RWPE1 (cell line): ENCODE results near the gene HACD2.

ENCODE experiments used
- CTCF ChIA-PET: fragments of 350-600 bp; sonication (Branson Sonifier 250); formaldehyde crosslinking; extraction: SDS; loops from one replicate; lab custom pipeline; 2021; lab: Yijun Ruan, JAX
- POLR2A ChIA-PET: fragments of 400-600 bp; formaldehyde crosslinking; extraction: SDS; loops from one replicate; lab custom pipeline; 2020; ENCODE audit warnings: antibody characterized with exemption; ENCODE audit not compliant: low non-redundant PET; lab: Yijun Ruan, JAX
- DNase-seq: peaks from one replicate; pipeline ENCODE4 v3.0.0; 2012; ENCODE audit warnings: low spot score
- H3K27ac ChIP-seq: fragments of 450-650 bp; 2 replicates; pipeline ENCODE4 v1.5.1; 2017
- TF ChIP-seq, protein P1 (sequence below): fragments of 450-650 bp; conservative IDR thresholded peaks from 2 replicates; pipeline ENCODE4 v1.5.1; 2017; ENCODE audit warnings: low read depth, mild to moderate bottlenecking

Gene HACD2

DNA sequence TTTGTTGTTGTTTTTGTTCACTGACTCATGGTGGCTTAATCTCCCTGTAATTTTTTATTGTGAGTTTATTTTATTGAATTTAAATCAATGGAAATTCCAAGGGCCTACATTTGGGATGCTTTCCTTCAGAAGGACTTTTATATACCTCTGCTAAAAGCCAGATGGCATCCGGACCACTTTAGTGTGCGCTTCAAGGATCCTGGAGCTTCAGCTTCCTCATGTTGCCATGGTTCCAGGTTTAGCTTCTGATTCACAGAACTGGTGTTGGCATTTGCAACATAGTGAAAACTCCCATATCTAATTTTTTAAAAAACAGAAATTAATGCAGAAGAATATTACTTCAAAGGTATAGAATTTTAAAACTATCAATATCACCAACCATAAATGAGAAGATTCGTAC lies 8.5 kb upstream of the HACD2 start:
- no peak for DNase-seq
- TF ChIP-seq, protein P1, sequence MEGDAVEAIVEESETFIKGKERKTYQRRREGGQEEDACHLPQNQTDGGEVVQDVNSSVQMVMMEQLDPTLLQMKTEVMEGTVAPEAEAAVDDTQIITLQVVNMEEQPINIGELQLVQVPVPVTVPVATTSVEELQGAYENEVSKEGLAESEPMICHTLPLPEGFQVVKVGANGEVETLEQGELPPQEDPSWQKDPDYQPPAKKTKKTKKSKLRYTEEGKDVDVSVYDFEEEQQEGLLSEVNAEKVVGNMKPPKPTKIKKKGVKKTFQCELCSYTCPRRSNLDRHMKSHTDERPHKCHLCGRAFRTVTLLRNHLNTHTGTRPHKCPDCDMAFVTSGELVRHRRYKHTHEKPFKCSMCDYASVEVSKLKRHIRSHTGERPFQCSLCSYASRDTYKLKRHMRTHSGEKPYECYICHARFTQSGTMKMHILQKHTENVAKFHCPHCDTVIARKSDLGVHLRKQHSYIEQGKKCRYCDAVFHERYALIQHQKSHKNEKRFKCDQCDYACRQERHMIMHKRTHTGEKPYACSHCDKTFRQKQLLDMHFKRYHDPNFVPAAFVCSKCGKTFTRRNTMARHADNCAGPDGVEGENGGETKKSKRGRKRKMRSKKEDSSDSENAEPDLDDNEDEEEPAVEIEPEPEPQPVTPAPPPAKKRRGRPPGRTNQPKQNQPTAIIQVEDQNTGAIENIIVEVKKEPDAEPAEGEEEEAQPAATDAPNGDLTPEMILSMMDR, result no peak
- ChIA-PET CTCF (no interaction called here), POLR2A (no interaction called here)
- no peak overlapping the region for H3K27ac ChIP-seq

DNA sequence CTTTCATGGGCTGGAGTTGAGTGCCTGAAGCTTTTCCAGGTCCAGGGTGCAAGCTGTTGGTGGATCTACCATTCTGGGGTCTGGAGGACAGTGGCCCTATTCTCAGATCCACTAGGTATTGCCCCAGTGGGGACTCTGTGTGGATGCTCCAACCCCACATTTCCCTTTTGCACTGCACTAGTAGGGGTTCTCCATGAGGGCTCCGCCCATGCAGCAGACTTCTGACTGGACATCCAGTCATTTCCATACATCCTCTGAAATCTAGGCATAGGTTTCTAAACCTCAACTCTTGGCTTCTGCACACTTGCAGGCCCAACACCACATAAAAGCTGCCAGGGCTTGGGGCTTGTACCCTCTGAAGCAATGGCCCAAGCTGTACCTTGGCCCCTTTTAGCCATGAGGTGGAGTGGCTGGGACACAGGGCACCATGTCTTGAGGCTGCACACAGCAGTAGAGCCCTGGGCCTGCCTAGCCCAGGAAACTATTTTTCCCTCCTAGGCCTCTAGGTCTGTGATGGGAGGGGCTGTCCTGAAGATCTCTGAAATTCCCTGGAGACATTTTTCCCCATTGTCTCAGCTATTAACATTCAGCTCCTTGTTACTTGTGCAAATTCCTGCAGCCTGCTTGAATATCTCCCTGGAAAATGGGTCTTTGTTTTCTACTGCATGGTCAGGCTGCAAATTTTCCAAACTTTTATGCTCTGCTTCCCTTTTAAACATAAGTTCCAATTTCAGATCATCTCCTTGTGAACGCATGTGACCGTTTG lies 6.0 kb upstream of the HACD2 start:
- no peak overlapping the region for H3K27ac ChIP-seq
- ChIA-PET CTCF (no interaction called here), POLR2A (no interaction called here)
- DNase-seq, result no peak
- TF ChIP-seq, protein P1, result no peak

DNA sequence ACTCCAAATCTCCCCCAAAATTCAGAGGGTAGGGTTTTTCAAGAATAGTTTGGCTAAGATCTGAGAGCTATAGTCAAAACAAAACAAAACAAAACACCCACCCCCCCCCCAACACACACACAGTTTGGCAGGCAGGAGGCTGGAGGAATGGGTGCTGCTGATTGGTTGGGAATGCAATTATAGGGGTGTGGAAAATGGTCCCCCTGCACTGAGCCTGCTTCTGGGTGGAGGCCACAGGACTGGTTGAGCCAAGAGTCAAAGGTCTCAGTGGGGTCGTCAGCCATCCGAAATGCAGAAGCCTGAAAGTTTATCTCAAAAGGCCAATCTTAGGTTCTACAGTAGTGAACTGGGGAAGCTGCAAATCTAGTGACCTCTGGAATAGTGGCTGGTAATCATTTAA lies 2.5 kb upstream of the HACD2 start:
- no peak for DNase-seq
- ChIA-PET CTCF (interaction anchor here (1.5 kb wide), 1 partner anchor 65 kb away, joined by 3 read pairs; no protein-coding TSS in a partner anchor), POLR2A (no interaction called here)
- TF ChIP-seq, protein P1, result no peak
- peak overlapping the region; percentile 81 for H3K27ac ChIP-seq

DNA sequence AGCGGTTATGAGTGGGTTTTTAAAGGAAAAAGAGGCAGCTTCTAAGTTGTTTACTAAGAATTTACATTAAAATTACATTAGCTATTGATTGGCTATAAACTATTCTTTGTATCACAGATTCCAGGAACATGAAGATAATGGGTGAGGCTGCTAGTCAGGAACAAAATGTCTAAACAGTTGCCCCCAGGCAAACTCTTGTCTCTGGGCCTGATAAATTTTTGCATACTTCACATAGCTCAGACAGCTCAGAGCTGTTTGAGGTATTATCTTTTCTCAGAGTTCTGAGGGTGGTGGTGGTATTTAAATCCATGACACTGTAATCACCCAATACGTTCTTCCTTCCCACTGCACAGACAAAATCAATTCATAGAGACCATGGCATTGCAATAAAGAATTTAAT lies 2.1 kb upstream of the HACD2 start:
- DNase-seq, result peak; percentile 65
- peak overlapping the region; percentile 81 for H3K27ac ChIP-seq
- TF ChIP-seq, protein P1, result no peak
- ChIA-PET CTCF (interaction anchor here (1.5 kb wide), 1 partner anchor 65 kb away, joined by 3 read pairs; no protein-coding TSS in a partner anchor), POLR2A (no interaction called here)

DNA sequence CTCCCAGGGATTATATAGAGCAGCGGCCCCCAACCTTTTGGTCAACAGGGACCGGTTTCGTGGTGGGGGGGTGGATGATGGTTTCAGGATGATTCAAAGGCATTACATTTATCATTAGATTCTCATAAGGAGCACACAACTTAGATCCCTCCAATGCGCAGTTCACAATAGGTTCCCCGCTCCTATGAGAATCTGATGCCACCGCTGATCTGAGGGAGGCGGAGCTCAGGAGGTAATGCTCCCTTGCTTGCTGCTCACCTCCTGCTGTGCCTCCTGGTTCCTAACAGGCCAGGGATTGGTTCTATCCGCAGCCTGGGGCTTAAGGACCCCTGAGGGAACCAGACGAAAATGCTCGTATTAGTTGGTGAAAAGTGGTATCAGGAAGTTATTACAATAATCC lies 1.3 kb upstream of the HACD2 start:
- ChIA-PET POLR2A (interaction anchor here (1.0 to 1.5 kb wide), 3 partner anchors 20 to 1170 kb away, joined by 3 to 6 read pairs (median 3); partner anchors contain the start of gene WDR5B), CTCF (interaction anchor here (0.9 to 1.5 kb wide), 2 partner anchors 20 to 66 kb away, joined by 3 read pairs; no protein-coding TSS in a partner anchor)
- peak; percentile 37 for DNase-seq
- peak overlapping the region; percentile 95 for H3K27ac ChIP-seq
- TF ChIP-seq, protein P1, result no peak

DNA sequence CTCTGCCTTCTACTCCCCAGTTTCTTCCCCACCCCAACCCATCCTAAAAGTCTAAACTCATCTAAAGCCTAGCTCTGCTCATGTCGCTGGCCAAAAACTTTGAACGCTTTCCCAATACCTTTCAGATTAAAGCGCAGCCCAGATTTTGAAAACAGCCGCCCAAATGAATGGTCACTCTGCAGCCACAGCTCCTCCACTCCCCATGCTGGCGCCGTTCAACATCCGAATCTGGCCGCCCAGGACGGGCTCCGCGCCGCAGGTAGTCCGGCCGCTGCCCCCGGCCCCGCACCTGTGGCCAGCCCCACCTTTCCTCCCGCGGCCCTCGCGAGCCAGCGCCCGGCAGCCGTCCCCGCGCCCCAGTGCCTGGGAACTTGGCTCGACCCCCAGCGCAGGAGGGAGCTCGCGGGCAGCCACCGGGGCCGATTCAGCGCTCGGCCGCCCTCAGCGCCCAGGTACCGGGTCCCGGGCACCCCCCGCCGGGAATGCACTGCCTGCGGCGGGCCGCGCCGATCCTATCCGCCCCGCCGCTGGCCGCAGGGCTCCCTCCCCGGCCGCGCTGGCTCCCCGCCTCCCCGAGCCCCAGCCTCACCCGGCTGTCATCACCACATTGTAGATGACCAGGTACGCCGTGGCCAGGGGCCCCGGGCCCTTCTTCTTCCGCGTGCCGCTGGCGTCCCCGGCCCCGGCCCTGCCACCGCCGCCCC lies 417 bp downstream of the HACD2 start:
- CTCF ChIA-PET, result interaction anchor here (1.2 to 1.9 kb wide), 4 partner anchors 21 to 139 kb away, joined by 3 to 7 read pairs (median 4); no protein-coding TSS in a partner anchor
- H3K27ac ChIP-seq, result peak overlapping the region; percentile 95

More for the DNA sequence above, 417 bp downstream of the HACD2 start:
- DNase-seq, result no peak
- POLR2A ChIA-PET, result interaction anchor here (0.8 kb wide), 1 partner anchor 70 kb away, joined by 3 read pairs; no protein-coding TSS in a partner anchor
- TF ChIP-seq, protein P1, result 0 out of 2 replicates have a peak, but pooled peaks have one; percentile 13
